Body of pancreas (tissue), 4 donors: Measurements from ENCODE around the gene DTNB.

Experiments
- POLR2A ChIP-seq, 3 donors: fragments of 450-650 bp; IDR thresholded peaks; one replicate each; pipeline ENCODE4 v1.6.1; 2016; ENCODE audit warnings: antibody characterized with exemption in 3 of 3, mild to moderate bottlenecking in 2 of 3
- TF ChIP-seq, protein P1 (sequence below), 7 experiments: fragments of 450-650 bp in 4 of 7; fragments of 200-600 bp in 3 of 7; sonication (generic) in 3 of 7; IDR thresholded peaks; one replicate each; pipeline ENCODE4 v1.5.1; 2016 to 2019; ENCODE audit warnings: antibody characterized with exemption in 7 of 7

DNA sequence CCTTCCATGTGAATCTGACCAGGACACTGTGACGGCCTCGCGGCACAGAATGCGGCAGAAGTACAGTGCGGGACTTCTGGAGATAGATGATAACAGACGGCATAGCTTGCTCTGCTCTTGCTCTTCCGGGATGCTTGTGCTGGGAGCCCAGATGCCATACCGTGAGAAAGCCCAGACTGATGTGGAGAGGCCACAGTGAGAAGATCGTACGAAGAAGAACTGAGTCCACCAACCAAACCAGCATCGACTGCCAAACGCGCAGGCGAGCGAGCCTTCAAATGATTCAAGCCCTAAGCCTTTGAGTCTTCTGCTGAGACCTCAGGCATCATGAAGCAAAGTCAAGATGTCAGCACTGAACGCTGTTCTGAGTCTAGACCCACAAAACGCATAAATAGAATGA, 33.7 kb downstream of the DTNB start:
- TF ChIP-seq, protein P1, sequence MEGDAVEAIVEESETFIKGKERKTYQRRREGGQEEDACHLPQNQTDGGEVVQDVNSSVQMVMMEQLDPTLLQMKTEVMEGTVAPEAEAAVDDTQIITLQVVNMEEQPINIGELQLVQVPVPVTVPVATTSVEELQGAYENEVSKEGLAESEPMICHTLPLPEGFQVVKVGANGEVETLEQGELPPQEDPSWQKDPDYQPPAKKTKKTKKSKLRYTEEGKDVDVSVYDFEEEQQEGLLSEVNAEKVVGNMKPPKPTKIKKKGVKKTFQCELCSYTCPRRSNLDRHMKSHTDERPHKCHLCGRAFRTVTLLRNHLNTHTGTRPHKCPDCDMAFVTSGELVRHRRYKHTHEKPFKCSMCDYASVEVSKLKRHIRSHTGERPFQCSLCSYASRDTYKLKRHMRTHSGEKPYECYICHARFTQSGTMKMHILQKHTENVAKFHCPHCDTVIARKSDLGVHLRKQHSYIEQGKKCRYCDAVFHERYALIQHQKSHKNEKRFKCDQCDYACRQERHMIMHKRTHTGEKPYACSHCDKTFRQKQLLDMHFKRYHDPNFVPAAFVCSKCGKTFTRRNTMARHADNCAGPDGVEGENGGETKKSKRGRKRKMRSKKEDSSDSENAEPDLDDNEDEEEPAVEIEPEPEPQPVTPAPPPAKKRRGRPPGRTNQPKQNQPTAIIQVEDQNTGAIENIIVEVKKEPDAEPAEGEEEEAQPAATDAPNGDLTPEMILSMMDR (IDR thresholded peaks at IDR 0.05): no peak
- no peak for TF ChIP-seq POLR2A (IDR thresholded peaks at IDR 0.05)
